ENCODE measurements around the gene LIN37.
A peak's percentile ranks its signal among the peaks of the same experiment; 100 is the strongest.

The LIN37 gene

DNA sequence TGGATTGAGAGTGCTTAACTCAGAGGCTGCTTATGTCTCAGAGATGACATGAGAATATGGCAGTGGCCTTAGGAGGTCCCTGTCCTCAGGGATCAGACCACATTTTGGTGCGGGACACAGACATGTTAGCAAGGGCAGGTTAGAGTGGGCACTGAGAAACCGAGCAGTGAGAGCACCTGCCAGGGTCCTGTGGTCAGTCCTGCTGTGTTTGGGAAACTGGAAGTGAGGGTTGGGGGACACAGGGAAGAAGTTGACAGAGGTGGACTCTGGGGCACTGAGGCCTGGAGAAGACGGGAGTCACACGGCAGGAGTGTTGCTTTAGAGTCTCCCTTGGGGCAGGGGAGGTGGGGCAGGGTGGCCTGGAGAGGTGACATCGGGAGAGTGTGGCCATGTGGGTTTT lies 13.5 kb upstream of the LIN37 start:
- DNase-seq (ENCODE audit: low spot score), result no peak

DNA sequence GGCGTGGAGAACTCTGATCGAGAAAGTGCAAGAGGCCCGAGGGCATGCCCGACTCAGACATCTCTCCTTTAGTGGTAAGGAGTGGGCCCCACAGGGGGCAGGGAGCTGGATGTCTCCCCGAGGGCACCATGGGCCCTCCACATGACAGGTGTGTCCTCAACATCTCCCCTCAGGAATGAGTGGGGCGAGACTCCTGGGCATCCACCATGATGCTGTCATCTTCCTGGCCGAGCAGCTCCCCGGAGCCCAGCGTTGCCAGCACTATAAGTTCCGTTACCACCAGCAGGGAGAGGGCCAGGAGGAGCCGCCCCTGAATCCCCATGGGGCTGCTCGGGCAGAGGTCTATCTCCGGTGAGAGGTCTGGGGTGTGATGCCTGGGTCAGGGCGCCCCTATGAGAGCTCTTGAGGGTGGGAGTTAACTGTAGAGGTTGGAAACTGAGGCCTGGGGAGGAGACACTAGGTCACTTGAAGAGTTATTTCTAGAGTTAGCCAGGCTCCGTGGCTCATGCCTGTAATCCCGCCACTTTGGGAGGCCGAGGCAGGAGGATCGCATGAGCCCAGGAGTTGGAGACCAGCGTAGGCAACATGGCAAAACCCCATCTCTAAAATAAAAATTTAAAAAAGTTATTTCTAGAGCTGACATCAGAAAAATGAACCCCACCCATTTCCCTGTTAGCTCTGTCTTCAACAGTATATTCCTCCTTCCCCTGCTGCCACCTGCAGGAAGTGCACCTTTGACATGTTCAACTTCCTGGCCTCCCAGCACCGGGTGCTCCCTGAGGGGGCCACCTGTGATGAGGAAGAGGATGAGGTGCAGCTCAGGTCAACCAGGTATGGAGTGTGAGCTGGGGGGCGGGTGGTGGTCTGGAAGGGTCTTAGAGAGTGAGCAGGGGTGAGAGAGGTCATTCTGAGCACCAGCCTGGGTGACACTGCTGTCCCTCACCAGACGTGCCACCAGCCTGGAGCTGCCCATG lies 11.2 kb upstream of the LIN37 start:
- DNase-seq (ENCODE audit: low spot score), result no peak

DNA sequence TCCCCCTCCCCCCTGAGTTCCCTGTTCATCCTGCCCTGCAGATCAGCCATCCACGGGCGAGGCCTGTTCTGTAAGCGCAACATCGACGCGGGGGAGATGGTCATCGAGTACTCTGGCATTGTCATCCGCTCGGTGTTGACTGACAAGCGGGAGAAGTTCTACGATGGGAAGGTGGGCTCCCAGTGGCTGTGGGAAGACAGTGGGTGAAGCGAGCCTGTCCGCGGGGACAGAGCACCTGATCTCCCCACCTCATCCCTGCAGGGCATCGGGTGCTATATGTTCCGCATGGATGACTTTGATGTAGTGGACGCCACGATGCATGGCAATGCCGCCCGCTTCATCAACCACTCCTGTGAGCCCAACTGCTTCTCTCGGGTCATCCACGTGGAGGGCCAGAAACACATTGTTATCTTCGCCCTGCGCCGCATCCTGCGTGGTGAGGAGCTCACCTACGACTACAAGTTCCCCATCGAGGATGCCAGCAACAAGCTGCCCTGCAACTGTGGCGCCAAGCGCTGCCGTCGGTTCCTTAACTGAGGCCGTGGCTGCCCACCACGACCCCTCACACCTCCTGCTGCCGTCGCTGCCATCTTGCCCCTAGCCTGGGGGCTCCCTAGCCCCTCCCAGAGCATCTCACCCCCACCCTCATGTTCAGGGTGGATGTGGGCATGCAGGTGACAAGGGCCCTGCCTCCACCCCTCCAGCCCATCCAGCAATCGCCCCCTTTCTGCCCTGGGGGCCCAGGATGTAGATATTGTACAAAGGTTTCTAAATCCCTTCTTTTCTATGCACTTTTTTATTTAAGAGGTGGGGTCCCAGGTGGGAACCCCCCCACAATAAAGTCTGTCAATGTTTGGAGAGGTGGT lies 10.1 kb upstream of the LIN37 start:
- no peak for DNase-seq (ENCODE audit: low spot score)

DNA sequence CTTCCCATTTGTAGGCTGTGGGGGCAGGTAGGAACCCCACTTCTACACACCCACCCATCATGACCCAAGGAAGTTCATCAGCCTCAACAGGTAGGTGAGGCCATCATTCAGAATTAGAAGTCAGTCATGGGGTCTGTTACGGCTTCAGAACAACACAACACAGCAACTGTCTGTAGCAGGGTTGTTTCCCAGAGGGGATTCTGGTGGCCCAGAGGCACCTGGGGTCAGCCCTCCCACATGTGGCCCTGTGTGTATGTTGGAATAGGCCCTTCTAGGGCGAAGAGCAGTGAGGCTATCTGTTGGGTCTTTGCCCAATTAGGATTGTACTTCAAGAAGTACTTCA lies 9.5 kb upstream of the LIN37 start:
- DNase-seq (ENCODE audit: low spot score), result no peak

DNA sequence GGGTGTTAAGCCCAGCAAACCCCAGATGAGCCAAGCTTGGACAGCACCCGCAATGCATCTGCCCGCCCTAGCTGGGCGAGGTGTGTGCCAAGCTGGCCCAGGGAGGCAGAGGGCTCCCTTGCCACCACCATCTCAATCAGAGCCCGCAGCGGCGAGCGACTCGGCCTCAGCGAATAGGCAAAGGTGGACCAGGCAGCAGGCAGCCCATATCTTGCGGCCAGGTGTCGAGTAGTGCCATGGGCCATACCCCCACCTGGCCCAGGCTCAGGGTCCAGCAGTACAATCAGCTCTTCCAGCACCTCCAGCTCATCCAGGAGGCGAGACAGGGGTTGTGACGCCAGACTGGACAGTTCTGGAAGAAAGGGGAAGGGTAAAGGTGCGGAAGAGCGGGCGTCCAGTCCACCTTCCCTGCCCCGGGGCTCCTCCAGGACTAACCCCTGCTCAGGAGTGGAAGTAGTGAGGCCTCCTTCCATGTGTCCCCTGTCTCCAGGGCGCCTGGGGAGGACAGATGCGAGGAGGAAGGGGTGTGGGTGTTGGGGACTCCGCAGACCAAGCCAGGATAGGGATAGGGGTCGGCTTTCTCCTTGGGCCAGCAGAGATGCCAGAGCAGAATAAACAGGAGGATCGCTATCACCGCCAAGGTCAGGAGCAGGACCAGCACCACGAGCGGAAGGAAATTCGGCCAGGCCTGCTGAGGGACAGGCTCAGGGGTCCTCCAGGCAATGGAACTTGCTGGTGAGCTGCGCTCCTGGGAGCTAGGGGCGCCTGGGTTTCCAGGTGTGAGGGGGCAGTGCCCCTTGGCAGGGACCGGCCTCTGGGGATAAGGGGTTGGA lies 8.9 kb upstream of the LIN37 start:
- no peak for DNase-seq (ENCODE audit: low spot score)

DNA sequence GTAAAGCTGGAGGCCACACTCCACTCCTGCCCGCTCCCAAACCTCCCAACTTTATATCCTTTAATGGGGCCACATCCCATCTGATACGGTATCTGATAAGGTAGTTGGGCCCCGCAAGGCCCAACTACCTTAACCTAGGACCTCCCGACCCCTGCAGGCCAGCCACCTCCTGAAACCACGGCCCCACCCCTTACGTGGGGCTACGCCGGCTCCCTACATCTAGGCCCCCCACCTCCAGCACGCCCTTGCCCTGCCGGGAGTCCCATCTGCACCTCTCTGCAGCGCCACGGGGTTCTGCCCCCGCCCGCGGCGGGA lies 8.3 kb upstream of the LIN37 start:
- no peak for DNase-seq (ENCODE audit: low spot score)

DNA sequence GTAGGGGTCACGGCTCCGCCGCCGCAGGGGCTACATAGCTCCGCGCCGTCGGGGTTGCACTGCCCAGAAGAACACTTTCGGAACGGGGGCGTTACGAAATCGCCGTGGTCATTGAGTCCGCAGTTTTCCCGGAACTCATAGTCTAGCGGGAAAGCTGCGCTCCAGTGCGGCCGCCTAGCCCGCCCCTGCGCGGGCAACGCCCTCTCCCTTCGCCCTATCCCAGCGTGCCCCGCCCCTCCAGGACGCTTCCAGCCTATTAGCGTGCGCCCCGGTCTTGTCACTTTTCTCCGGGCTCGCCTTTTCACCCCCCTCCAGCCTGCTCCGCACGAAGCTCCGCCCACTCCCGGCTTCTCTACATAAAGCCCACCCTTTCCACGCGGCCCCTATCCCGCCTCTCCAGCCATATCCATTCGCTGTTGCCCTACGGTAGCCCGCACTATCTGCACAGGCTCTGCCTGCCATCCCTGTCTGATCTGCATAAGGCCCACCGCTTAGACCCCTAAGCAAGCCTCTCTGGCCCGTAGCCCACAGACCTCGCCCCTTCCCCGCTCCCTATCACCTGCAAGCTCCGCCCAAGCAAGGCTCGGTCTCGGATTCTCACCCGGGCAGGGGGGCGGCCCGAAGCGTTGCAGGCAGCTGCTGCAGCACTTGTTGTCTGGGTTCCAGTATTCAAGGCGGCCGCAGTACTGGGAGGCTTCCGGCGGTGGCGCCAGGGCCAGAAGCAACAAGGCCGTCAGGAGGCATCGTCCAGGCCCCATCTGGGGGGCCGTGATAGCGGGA lies 7.8 kb upstream of the LIN37 start:
- DNase-seq (ENCODE audit: low spot score), result peak; percentile 95

DNA sequence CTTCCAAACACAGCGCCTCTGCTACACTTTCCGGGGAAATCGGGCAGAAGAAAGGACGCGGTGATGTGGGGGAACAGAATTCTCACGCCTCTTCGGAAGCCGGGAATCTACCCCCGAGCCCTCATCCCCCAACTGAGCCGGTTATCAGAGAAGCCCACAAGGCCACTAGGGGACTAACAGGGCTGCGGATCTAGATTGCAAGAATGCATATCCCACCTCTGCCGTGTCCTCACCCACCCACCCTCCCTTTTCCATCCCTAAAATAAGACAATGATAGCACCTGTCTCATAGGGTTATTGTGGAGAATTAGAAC lies 7.2 kb upstream of the LIN37 start:
- DNase-seq (ENCODE audit: low spot score), result no peak

DNA sequence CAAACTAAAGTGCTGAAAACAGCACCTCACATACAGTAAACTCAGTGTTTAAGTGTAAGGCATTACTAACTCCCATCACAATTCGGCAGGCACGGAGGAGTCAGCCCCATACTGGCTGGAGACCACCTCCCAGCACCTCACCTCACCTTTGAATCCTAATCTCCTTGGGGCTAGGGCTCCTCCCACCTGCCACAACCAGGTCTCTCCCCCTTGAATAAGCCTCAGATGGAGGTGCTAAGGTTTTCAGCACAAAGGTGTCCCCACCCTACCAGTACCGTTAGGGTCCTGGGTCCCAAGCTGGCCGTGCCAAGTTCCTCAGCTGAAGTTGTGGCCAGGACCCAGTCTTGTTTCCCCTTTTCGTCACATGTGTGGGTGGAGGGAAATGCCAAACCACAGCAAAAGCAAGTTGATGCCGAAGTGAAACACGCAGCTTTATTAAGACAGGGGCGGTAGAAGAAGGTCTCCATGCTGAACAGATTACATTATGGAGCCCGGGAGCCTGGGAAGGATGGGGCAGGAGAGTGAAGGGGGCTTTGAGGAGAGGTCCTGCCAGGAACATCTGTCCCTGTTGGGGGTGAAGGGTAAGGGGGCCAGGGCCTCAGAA lies 6.2 kb upstream of the LIN37 start, which contains the start of gene IGFLR1:
Gene IGFLR1 (minus strand): TSS at position 332 of the 604 bp plus-strand sequence. CDS start 1,272 bp downstream, outside the sequence.
- peak; percentile 73 for DNase-seq (ENCODE audit: low spot score)

DNA sequence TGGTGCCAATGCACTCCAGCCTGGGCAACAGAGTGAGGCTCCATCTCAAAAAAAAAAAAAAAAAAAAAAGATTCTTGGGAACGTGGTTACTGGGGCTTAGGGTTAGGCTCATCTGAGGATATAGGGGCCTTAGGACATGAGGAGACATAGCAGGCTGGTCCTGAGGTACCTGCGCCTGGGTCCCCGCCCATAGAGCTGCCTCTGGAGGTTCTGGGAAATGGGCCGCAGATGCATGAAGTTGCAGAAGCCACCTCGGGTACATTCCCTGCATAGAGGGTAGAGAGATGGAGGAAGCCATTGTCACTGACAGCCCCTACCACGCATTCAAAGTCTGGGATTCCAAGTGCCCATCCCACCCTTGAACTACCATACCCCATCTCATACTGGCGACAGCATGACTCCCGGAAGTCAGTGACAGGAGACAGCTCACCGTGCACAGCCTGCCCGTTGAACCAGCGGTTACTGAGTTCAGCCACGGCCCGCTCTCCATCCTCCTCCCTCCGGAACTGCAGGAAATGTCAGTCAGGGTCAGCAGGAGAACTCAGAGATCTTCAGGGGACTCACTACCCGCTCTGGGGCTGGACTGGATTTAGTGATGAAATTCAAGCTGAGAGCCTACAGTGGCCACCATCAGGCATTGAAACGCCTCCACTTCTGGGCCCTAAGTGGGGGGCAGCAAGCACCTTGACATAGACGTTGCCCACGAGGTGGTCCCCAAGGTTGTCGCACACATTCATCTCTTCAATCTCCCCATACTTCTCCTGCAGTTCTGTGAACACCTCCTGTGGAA lies 4.5 kb upstream of the LIN37 start:
- DNase-seq (ENCODE audit: low spot score), result no peak

DNA sequence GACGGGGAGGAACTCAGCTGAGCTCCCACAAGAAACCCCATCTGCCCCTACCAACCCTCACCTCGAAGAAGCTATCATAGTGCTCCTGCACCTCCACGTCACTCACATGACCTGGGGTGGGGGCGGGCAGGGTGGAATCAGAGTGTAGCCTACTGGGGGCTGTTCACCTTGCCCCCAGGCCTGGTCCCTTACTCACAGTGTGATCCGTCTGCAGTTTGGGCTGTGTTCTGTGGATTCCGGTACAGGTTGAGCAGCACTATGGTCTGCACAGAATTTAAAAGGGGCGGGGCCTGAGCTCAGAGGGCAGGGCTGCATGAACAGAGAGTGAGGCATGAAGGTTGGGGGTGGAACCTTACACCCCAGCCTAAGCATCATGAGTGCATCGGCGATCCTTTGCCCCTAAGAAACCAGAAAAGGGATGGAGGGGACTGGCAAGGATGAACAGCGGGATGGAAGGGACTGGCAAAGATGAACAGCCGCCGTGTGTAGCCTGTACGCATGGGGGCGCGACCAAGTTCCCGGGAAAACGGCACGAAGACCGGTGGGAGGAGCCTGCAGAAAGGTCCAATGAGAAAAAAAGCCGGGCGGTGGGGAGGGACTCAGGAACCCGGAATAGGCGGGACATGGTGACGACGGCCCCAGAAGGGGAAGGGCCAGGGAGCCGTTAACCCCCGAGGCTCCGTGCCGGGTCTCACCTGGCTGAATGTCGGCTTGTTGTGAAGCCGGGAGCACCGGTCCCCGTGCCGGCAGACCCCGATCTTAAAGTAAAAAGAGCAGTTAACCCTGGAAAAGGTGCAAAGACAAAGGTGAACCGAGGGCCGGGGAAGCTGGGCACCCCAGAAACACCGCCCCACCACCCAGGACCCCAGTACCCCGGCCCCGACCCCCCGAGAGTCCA lies 3.7 kb upstream of the LIN37 start:
- peak; percentile 96 for DNase-seq (ENCODE audit: low spot score)

DNA sequence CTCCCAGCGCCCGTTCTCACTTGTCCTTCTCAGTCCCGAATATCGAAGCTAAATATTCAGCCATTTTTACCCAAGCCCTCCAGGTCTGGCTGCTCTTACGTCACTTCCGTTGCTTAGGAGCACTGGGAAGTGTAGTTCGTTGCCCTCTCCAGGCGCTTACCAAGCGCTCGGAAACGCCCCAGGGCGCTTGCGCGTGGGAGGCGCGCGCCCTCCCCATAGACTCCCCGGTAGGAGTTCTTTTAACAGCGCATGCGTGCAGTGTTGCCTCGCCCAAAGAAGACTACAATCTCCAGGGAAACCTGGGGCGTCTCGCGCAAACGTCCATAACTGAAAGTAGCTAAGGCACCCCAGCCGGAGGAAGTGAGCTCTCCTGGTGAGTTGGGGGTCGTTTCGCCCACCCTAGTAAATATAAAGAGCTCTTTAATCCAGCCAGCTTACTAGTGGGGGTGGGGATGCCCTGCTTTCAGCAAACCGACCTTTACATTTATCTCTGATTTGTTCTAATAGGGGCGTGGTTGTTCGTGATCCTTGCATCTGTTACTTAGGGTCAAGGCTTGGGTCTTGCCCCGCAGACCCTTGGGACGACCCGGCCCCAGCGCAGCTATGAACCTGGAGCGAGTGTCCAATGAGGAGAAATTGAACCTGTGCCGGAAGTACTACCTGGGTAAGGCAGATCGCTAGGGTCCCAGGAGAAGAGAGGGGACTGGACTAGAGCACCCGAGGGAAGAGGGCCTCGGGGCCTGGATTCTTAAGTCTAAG lies 2.9 kb upstream of the LIN37 start, which contains the start of the genes PSENEN and U2AF1L4:
Gene PSENEN (plus strand): TSS at position 324 of the 759 bp plus-strand sequence. CDS start 280 bp downstream, at position 604.
Gene U2AF1L4 (minus strand): TSS at position 91 of the 759 bp plus-strand sequence. CDS start 27 bp downstream, at position 64.
- peak; percentile 99 for DNase-seq (ENCODE audit: low spot score)

DNA sequence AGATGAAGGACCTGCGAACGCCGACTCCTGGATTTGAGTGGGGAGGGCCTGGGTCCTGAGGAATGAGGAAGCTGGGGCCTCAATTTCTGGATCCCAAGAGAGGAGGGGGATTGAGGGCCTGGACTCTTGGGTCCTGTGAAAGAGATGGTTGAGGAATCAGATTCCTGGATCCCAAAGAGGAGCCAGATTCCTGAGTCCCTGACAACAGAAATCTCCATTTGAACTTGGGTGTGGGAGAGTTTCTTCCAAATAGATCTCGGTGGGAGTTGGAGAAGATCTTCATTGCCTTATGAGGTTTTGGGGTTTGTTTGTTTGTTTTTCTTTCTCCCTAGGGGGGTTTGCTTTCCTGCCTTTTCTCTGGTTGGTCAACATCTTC lies 2.3 kb upstream of the LIN37 start:
- no peak for DNase-seq (ENCODE audit: low spot score)

DNA sequence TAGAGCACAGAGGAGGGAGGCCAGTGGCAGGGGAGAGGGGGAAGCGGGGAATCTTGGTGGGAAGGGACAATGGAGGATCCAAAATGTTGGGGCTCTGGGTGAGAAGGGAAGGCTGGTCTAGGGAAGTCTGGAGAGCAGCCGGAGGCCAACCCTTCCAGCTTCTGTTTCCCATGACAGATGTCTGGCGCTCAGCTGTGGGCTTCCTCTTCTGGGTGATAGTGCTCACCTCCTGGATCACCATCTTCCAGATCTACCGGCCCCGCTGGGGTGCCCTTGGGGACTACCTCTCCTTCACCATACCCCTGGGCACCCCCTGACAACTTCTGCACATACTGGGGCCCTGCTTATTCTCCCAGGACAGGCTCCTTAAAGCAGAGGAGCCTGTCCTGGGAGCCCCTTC lies 1.8 kb upstream of the LIN37 start:
- DNase-seq (ENCODE audit: low spot score), result no peak

DNA sequence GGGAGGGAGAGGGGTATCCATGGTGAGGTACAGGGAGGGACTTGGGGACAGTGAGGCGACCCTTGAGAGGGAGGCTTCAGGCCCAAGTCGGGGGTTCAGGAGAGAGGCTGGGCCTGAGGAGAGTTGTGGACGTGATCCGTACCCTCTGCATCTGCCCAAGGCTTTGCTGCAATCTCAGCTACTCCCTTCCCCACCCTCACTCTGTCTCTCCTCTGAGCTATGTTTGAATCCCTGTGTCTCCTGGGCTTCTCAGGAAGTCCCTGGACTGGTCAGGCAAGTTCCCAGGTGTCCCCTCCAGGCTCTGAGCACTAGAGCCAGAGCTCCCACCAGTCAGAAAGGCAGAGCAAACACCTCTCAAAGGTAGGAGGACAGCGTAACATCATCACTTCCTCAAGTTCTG lies 1.8 kb downstream of the LIN37 start:
- no peak for DNase-seq (ENCODE audit: low spot score)

DNA sequence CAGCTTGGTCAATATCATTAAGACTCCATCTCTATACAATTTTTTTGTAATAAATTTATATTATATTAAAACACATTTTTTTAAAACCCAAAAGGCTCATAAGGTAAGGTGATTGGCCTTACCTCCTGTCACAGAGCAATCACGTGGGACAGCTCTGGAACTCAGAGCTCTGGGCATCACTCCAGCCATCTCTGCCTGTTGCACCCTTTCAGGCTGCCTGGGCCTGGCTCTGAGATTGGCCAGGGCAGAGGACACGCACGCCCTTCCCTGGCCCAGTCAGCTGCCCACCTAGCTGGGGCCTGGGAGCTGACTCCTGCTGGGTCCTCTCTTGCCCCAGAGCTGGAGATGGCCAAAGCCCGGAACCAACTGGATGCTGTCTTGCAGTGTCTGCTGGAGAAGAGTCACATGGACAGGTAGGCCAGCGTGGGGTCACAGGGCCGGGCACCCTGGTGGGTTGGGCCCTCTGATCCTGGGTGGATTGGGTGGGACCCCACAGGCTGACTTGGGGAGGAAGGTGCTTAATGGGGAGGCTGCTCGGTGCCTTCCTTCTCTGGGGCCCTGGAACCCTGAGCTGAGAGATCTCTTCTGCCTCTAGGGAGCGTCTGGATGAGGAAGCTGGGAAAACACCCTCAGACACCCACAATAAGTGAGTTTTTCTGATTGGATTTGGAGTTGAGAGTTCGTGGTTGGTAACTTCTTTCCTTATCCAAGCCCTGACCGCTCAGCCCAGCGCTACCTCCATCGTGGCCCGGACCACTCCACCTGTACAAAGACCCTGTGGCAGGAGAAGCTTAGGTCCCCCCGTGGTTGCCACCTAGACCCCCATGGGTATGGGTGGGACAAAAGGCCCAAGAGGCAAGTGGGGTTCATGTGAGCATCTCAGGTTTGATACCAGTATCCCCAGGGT lies 3.7 kb downstream of the LIN37 start:
- DNase-seq (ENCODE audit: low spot score), result no peak

DNA sequence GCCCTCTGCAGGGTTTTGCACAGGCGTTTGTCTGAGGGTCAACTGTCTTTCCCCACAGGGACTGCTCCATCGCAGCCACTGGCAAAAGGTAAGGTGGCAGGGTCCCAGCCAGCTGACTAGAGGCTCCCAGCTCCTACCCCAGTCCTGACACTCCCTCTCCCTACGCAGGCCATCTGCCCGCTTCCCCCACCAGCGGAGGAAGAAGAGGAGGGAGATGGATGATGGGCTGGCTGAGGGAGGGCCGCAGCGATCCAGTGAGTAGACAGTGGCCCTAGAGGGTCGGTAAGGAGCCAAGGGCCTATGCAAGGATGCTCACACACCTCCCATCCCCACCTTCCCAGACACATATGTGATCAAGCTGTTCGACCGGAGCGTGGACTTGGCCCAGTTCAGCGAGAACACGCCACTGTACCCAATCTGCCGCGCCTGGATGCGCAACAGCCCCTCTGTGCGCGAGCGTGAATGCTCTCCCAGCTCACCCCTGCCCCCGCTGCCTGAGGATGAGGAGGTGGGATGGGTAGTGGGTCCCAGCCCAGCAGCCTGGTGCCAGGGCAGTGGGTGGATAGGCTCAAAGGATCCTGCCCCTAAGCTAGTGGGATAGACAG lies 4.5 kb downstream of the LIN37 start:
- DNase-seq (ENCODE audit: low spot score), result no peak

Measured in CD4-positive, alpha-beta T cell treated with Interleukin-6 at 100 ng/mL for 8 hours (primary cell).